ENCODE results near the gene MIOX. TPM values are rescaled to one million over a fixed set of nuclear protein-coding genes. Genes with fewer than 3 reads are reported as not detected.

MIOX gene
- total and polyA plus RNA-seq, 10 of the 15 experiments (the other 5 are each of a cell fraction or from before 2014, with no cell fraction given) = 0.10 to 0.31 TPM; not detected in 8

GRCh38 chr22:50529897-50530579 lies 43.4 kb downstream of the MIOX start, which contains the start of gene TYMP (continued):
- TF ChIP-seq TAF1 (IDR thresholded peaks at IDR 0.05; ENCODE audit: borderline replicate concordance, low read depth, low read length) = peak; percentile 64; the same call in 1 of the 2 replicates
- peak; percentile 49 for TF ChIP-seq POLR2AphosphoS5 (IDR thresholded peaks at IDR 0.05; ENCODE audit: low read length)
- TF ChIP-seq NBN (IDR thresholded peaks at IDR 0.05) = no peak
- TF ChIP-seq, protein P1, sequence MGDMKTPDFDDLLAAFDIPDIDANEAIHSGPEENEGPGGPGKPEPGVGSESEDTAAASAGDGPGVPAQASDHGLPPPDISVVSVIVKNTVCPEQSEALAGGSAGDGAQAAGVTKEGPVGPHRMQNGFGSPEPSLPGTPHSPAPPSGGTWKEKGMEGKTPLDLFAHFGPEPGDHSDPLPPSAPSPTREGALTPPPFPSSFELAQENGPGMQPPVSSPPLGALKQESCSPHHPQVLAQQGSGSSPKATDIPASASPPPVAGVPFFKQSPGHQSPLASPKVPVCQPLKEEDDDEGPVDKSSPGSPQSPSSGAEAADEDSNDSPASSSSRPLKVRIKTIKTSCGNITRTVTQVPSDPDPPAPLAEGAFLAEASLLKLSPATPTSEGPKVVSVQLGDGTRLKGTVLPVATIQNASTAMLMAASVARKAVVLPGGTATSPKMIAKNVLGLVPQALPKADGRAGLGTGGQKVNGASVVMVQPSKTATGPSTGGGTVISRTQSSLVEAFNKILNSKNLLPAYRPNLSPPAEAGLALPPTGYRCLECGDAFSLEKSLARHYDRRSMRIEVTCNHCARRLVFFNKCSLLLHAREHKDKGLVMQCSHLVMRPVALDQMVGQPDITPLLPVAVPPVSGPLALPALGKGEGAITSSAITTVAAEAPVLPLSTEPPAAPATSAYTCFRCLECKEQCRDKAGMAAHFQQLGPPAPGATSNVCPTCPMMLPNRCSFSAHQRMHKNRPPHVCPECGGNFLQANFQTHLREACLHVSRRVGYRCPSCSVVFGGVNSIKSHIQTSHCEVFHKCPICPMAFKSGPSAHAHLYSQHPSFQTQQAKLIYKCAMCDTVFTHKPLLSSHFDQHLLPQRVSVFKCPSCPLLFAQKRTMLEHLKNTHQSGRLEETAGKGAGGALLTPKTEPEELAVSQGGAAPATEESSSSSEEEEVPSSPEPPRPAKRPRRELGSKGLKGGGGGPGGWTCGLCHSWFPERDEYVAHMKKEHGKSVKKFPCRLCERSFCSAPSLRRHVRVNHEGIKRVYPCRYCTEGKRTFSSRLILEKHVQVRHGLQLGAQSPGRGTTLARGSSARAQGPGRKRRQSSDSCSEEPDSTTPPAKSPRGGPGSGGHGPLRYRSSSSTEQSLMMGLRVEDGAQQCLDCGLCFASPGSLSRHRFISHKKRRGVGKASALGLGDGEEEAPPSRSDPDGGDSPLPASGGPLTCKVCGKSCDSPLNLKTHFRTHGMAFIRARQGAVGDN (IDR thresholded peaks at IDR 0.05) = 0 out of 2 replicates have a peak, but pooled peaks have one; percentile 36
- peak; percentile 77; the same call in 1 of the 2 replicates for TF ChIP-seq LARP7 (IDR thresholded peaks at IDR 0.05)
- TF ChIP-seq BACH1 (IDR thresholded peaks at IDR 0.05; ENCODE audit: borderline replicate concordance) = peak; percentile 96
- no peak for TF ChIP-seq PML (IDR thresholded peaks at IDR 0.05; ENCODE audit: low read length)
- TF ChIP-seq, protein P2, sequence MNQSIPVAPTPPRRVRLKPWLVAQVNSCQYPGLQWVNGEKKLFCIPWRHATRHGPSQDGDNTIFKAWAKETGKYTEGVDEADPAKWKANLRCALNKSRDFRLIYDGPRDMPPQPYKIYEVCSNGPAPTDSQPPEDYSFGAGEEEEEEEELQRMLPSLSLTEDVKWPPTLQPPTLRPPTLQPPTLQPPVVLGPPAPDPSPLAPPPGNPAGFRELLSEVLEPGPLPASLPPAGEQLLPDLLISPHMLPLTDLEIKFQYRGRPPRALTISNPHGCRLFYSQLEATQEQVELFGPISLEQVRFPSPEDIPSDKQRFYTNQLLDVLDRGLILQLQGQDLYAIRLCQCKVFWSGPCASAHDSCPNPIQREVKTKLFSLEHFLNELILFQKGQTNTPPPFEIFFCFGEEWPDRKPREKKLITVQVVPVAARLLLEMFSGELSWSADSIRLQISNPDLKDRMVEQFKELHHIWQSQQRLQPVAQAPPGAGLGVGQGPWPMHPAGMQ (IDR thresholded peaks at IDR 0.05; ENCODE audit: borderline replicate concordance) = no peak
- no peak for TF ChIP-seq RFX5 (IDR thresholded peaks at IDR 0.05; ENCODE audit: low read depth, low read length)
- peak; percentile 4 to 72; a peak in 3 of 4 replicates for TF ChIP-seq BHLHE40 (IDR thresholded peaks at IDR 0.05; ENCODE audit: borderline replicate concordance in 1 of 2, low read depth in 2 of 2, low read length in 1 of 2)
- 0 out of 4 replicates have a peak, but pooled peaks of 1 of the 2 experiments have one; percentile 5 for TF ChIP-seq CEBPB (IDR thresholded peaks at IDR 0.05; ENCODE audit: borderline replicate concordance in 1 of 2, low read depth in 2 of 2, low read length in 2 of 2)
- no peak for TF ChIP-seq ZBTB40 (IDR thresholded peaks at IDR 0.05; ENCODE audit: borderline replicate concordance)
- TF ChIP-seq EED (IDR thresholded peaks at IDR 0.05; ENCODE audit: low read depth) = peak; percentile 59
- no peak for TF ChIP-seq ESRRA (IDR thresholded peaks at IDR 0.05; ENCODE audit: low read length)
- peak; percentile 82; the same call in 1 of the 2 replicates for TF ChIP-seq SMARCA5 (IDR thresholded peaks at IDR 0.05)
- TF ChIP-seq STAT1 (conservative IDR thresholded peaks at IDR 0.05) = no peak
- no peak for TF ChIP-seq SKIL (IDR thresholded peaks at IDR 0.05; ENCODE audit: low read depth, poor library complexity, severe bottlenecking)
- peak; percentile 98 for TF ChIP-seq IKZF1 (conservative IDR thresholded peaks at IDR 0.05)
